Hepatocyte (in vitro differentiated cells): ENCODE results near the gene GNAZ. TPM values are rescaled to one million over a fixed set of nuclear protein-coding genes. Genes with fewer than 3 reads are reported as not detected.
A peak's percentile ranks its signal among the peaks of the same experiment; 100 is the strongest.

Experiments used
- DNase-seq: peaks from one replicate; pipeline ENCODE4 v3.0.0-alpha.2; 2016; ENCODE audit warnings: low spot score
- H2AFZ ChIP-seq: fragments of 200-600 bp; sonication (generic); 2 replicates; pipeline ENCODE4 v1.6.0; 2016; ENCODE audit warnings: antibody characterized with exemption, mild to moderate bottlenecking
- H3K27ac ChIP-seq: fragments of 200-600 bp; sonication (generic); 2 replicates; pipeline ENCODE4 v1.5.1; 2016; ENCODE audit warnings: mild to moderate bottlenecking
- H3K27me3 ChIP-seq: fragments of 200-600 bp; sonication (generic); 2 replicates; pipeline ENCODE4 v1.6.1; 2016
- H3K36me3 ChIP-seq: fragments of 200-600 bp; sonication (generic); replicated peaks from 2 replicates; pipeline ENCODE4 v1.5.1; 2016; ENCODE audit warnings: low read depth; ENCODE audit not compliant: insufficient read depth
- H3K4me1 ChIP-seq: fragments of 200-600 bp; sonication (generic); 2 replicates; pipeline ENCODE4 v1.5.1; 2016; ENCODE audit warnings: mild to moderate bottlenecking, moderate library complexity; ENCODE audit not compliant: insufficient read depth
- H3K4me2 ChIP-seq: fragments of 200-600 bp; sonication (generic); 2 replicates; pipeline ENCODE4 v1.6.0; 2016
- H3K4me3 ChIP-seq: fragments of 200-600 bp; sonication (generic); 2 replicates; pipeline ENCODE4 v1.5.1; 2016; ENCODE audit warnings: mild to moderate bottlenecking
- H3K79me2 ChIP-seq: fragments of 200-600 bp; sonication (generic); 2 replicates; pipeline ENCODE4 v1.6.0; 2017; ENCODE audit warnings: mild to moderate bottlenecking
- H3K9me2 ChIP-seq: fragments of 200-600 bp; sonication (generic); replicated peaks from 2 replicates; pipeline ENCODE4 v1.6.0; 2017; ENCODE audit warnings: mild to moderate bottlenecking; ENCODE audit not compliant: insufficient read depth
- H3K9me3 ChIP-seq: fragments of 200-600 bp; sonication (generic); 2 replicates; pipeline ENCODE4 v1.5.1; 2016; ENCODE audit warnings: low read depth, mild to moderate bottlenecking
- H4K20me1 ChIP-seq: fragments of 200-600 bp; sonication (generic); 2 replicates; pipeline ENCODE4 v1.6.0; 2016; ENCODE audit warnings: mild to moderate bottlenecking; ENCODE audit not compliant: insufficient read depth, poor library complexity, severe bottlenecking
- EZH2 ChIP-seq: fragments of 200-600 bp; sonication (generic); IDR thresholded peaks from 2 replicates; pipeline ENCODE4 v1.6.1; 2016; ENCODE audit warnings: antibody characterized with exemption, mild to moderate bottlenecking, borderline replicate concordance
- EZH2phosphoT487 ChIP-seq: fragments of 200-600 bp; sonication (generic); IDR thresholded peaks from one replicate; pipeline ENCODE4 v1.6.1; 2018; ENCODE audit warnings: antibody characterized with exemption, mild to moderate bottlenecking, low read depth, moderate library complexity; ENCODE audit not compliant: unreplicated experiment, severe bottlenecking
- WGBS: methylation state at CpG from one replicate; pipeline ENCODE4 v1.1.6; 2016; ENCODE audit warnings: low lambda C conversion rate; ENCODE audit errors: missing lambda C conversion rate; 5-methylcytosine and 5-hydroxymethylcytosine counted together
- polyA plus RNA-seq: library from polyadenylated mRNA; unstranded; fragments of >200 nt; fragmentation: Nextera tagmentation; extraction: Ambion mirVana; gene quantifications from 2 replicates; pipeline ENCODE4 v1.2.1, GENCODE V29; 2016
- total RNA-seq: library from RNA; depleted of rRNA; stranded (reverse); fragments of >200 nt; gene quantifications from 2 replicates; pipeline ENCODE4 v1.2.3, GENCODE V29; 2014
- TF ChIP-seq, protein P1 (sequence below): fragments of 200-600 bp; sonication (generic); IDR thresholded peaks from 2 replicates; pipeline ENCODE4 v1.5.1; 2016; ENCODE audit warnings: antibody characterized with exemption, mild to moderate bottlenecking; ENCODE audit not compliant: poor library complexity

GNAZ gene
- total and polyA plus RNA-seq, 2 experiments from 2014 or later: 3.4 to 4.1 TPM

DNA sequence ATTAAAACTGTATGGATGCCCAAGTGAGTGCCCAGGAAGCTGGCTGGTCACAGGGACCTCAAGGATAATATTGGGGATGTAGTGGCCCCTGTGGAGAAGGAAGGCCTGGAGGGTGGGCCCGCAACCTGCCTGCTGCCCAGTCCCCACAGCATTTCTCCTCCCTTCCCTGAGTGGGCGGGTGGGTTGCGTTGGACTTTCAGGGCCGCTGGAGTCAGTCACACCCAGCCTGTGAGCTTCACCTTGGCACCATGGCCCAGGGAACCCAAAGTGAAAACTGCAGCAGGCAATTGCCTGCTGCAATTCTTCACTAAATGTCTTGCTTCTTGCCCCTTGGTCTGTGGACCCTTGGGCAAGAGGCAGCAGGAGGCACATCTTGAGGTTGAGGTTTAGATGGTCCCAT lies 4.7 kb downstream of the GNAZ start:
- 91% methylated on average over 4 of the region's 4 CpGs for WGBS

DNA sequence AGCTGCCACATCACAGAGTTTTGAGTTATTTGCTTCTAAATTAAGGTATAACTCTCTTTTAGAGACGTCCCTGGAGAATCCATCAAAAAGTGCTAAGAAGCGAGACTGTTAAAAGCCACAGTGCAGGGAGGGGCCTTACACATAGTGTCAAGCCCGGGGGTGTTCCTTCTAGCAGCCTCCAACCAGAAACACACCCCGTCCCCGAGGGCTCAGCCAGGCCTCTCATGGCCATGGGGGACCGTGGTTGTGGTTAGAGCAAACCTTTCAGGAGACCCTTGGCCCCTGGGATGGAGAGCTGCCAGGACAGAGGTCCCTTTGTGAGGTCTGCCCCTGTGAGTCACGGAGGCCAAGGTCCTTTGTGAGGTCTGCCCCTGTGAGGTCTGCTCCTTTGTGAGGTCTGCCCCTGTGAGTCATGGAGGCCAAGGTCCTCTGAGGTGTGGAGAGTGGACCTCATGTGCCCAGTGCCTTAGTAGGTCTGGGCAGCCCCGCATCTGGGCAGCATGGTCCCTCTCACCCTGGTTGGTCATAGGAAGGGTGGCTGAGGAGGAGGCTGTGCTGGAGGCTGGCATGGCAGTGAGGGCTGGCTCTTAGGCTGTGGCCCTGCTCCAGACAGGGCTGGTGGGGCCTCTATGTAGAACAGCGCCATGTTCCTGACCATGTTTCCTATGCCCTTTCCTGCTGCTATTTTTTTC lies 5.4 kb downstream of the GNAZ start:
- Histone ChIP-seq H3K27ac (no peak overlapping the region), H3K79me2 (no peaks in the 10 kb centered on the region), H3K9me2 (no peaks in the 10 kb centered on the region), H3K4me3 (no peak overlapping the region), H2AFZ (no peak overlapping the region), H3K9me3 (no peaks in the 10 kb centered on the region), H3K4me1 (peaks cover 14% of the 10 kb centered on the region), H3K27me3 (no peaks in the 10 kb centered on the region), H3K36me3 (no peaks in the 10 kb centered on the region), H3K4me2 (no peak overlapping the region), H4K20me1 (no peaks in the 10 kb centered on the region)
- DNase-seq: peak; percentile 60
- TF ChIP-seq, protein P1, sequence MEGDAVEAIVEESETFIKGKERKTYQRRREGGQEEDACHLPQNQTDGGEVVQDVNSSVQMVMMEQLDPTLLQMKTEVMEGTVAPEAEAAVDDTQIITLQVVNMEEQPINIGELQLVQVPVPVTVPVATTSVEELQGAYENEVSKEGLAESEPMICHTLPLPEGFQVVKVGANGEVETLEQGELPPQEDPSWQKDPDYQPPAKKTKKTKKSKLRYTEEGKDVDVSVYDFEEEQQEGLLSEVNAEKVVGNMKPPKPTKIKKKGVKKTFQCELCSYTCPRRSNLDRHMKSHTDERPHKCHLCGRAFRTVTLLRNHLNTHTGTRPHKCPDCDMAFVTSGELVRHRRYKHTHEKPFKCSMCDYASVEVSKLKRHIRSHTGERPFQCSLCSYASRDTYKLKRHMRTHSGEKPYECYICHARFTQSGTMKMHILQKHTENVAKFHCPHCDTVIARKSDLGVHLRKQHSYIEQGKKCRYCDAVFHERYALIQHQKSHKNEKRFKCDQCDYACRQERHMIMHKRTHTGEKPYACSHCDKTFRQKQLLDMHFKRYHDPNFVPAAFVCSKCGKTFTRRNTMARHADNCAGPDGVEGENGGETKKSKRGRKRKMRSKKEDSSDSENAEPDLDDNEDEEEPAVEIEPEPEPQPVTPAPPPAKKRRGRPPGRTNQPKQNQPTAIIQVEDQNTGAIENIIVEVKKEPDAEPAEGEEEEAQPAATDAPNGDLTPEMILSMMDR: no peak
- no peak for TF ChIP-seq EZH2
- no peak for TF ChIP-seq EZH2phosphoT487
- 79% methylated on average over 9 of the region's 9 CpGs for WGBS

More for the DNA sequence above, 4.7 kb downstream of the GNAZ start:
- Histone ChIP-seq H3K4me3 (no peak overlapping the region), H3K36me3 (no peaks in the 10 kb centered on the region), H2AFZ (no peak overlapping the region), H3K27me3 (no peaks in the 10 kb centered on the region), H3K79me2 (no peaks in the 10 kb centered on the region), H3K9me2 (no peaks in the 10 kb centered on the region), H3K9me3 (no peaks in the 10 kb centered on the region), H3K4me1 (peaks cover 14% of the 10 kb centered on the region), H3K4me2 (no peak overlapping the region), H3K27ac (no peak overlapping the region), H4K20me1 (no peaks in the 10 kb centered on the region)
- TF ChIP-seq EZH2phosphoT487: no peak
- TF ChIP-seq, protein P1: no peak
- no peak for TF ChIP-seq EZH2
- no peak for DNase-seq

DNA sequence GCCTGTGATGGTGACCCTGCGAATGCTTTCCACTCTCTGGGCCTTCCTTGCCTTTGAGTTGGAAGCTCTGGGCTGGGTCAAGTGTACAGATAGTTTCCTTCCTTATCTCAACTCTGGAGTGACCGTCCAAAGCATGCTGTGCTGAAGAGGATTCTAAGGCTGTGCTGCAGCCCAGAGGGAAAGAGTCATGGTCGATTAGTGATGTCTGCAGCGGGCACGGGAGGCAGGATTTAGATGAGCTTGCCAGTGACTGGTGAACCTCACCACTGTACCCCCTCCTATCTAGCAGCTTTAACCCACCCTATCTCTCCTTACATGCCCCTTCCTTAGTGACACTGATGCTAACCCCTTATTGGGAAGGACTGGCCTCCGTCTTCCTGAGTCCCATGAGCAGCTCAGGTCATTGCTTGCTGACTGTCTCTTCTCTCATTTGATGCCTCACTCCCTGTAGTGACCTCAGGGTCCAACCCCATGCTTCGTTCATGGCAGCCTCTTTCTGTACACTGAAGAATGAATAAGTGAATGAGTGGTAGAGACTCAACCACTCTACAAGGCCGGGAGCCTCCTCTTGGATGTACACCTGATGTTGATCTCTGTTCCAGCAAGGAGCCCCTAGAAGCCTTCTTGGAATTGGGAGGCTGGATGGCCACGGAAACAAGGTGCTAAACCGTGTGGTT lies 6.7 kb downstream of the GNAZ start:
- WGBS: 92% methylated on average over 10 of the region's 10 CpGs
- TF ChIP-seq, protein P1: no peak
- TF ChIP-seq EZH2phosphoT487 (no peak), EZH2 (no peak)
- DNase-seq: no peak
- no peaks in the 10 kb centered on the region for H3K27me3 ChIP-seq
- no peaks in the 10 kb centered on the region for H3K79me2 ChIP-seq
- H3K36me3 ChIP-seq: no peaks in the 10 kb centered on the region
- no peak overlapping the region for H3K4me2 ChIP-seq
- no peaks in the 10 kb centered on the region for H3K9me3 ChIP-seq
- H3K4me3 ChIP-seq: no peak overlapping the region
- no peaks in the 10 kb centered on the region for H4K20me1 ChIP-seq
- H3K27ac ChIP-seq: no peak overlapping the region
- H3K9me2 ChIP-seq: no peaks in the 10 kb centered on the region
- no peak overlapping the region for H2AFZ ChIP-seq
- H3K4me1 ChIP-seq: peaks cover 9% of the 10 kb centered on the region
